Femur (tissue), 1 donor: ENCODE data around the gene SIRT4.

Source experiments
- DNase-seq: peaks from one replicate; pipeline ENCODE4 v3.0.0-alpha.2; 2017

Gene SIRT4

DNA sequence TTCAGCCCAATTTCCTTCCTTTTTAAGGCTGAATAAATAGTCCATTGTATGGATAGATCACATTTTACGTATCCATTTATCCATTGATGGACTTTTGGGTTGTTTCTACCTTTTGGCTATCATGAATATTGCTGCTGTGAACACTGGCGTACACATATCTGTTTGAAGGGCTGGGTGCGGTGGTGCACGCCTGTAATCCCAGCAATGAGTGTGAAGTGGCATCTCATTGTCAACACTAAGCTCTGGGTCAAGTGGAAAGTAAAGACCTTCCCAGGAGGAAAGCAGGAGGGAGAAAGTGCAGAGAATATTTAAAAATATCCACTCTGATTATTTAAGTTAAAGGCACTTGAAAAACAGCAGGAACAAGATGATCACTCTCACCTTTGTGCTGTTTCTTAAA, 37.1 kb downstream of the SIRT4 start:
- no peak for DNase-seq

DNA sequence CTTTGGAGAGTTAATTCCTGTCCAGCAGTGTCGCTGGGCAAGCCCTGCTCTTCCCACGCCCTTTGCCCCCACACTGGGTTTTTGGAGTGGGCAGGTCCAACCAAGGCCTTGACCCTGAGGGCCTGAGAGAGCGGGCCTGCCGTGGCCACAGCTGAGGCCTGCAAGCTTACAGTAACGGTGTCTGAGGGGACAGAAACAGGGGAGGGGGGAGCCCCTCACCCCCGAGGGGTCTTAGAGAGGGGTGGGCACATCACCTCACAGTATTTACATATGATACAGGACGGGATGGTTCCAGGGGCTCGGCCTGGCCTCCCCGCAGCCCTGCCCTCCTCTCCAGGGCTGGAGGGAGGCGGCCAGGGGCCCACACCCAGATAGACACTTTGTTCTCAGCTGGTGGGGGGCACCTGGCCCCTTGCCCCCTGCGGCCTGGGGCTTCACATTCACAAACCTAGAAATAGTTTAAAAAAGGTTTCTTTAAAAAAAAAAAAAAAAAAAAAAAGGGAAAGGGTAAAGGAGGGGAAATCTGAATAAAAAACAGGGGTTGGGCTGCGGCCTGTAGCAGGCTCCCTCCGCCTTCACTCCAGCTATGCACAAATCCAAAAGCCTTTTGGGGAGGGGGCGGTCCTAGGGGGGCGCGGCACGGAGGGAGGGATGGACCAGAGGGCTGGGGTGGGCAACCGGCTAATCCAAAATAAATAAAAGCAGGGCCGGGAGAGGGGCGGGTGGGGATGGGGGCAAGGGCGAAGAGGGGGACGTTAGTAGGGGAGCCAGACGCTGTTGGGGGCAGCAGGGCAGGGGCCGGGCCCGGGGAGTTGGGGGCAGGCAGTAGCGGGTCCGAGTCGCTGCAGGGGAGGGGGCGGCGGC, 40.3 kb downstream of the SIRT4 start:
- no peak for DNase-seq

- no peak for DNase-seq
Observed at GRCh38 chr12:120343039-120343537, 41.0 kb downstream of the SIRT4 start.

GRCh38 chr12:120343692-120344091, 41.6 kb downstream of the SIRT4 start:
- no peak for DNase-seq

GRCh38 chr12:120346031-120346430, 43.9 kb downstream of the SIRT4 start:
- no peak for DNase-seq

DNA sequence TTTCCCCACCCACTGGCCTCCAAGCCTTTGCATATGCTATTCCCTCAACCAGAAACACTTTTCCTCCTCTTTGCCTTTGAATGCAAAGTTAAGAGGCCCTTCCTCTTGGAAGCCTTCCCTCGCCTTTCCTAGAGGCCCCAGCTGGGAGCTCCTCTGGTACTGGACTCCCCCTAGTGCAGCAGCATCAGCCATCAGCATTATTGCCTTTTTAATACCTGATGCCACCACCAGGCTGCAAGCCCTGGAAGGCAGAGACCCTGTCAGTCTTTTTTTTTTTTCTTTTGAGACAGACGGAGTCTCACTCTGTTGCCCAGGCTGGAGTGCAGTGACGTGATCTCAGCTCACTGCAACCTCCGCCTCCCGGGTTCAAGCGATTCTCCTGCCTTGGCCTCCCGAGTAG, 44.6 kb downstream of the SIRT4 start:
- no peak for DNase-seq

DNA sequence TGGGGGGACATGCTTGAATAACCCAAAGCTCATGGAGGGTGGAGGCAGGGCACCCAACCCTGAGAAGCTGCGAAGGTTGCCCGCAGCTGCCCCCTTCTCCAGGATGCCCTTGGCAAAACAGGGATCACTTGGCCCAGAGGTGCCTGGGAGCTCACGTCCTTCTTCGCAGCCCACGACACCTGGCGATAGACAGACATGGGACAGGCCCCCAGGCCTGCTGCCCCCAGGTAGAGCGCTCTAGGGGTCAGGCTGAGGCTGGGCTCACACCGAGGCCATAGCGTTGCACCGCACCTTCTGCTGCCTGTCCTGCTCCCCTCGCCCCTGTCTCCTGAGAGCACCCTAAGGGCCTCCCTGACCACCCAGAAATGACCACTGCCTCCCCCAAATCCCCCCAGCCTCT, 45.6 kb downstream of the SIRT4 start:
- no peak for DNase-seq

DNA sequence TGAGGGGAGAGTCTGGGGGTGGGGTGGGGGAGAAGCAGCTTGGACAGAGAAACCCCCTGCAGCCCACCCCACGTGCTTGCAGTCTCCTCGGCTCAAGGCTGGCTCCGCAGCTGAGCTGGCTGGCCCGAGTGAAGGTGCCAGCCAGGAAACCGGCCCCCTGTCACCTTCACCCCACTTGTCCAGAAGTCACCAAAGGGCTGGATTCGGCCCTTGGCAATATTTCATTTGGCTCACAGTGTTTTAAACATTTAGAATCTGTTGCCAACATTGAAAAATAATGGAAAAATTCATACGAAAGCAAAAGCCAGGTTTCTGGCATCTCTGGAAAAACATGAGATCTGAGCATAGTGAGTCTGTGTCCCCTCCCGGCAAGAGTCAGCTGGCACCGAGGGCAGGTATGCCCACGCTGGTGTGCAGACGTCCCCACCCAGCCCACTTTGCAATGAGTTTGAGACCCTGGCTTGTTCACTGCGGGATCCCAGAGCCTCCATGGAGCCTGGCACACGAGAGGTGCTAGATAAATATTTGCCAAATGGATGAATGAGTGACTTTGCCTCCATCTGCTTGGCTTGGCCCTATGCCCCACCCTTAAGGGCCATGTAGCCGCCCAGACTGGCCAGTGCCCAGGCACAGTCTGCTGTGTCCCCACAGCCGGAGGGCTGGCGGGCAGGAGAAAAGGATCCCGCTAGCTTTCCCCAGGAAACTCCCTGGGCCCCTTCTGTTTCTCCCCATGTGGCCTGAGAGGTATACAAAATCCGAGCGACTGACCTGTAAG, 48.6 kb downstream of the SIRT4 start:
- DNase-seq: peak; percentile 56

GRCh38 chr12:120352117-120352516, 50.0 kb downstream of the SIRT4 start:
- DNase-seq: no peak

- DNase-seq: no peak
Observed at GRCh38 chr12:120353136-120353535, 51.0 kb downstream of the SIRT4 start.

- DNase-seq: no peak
Observed at GRCh38 chr12:120353556-120354317, 51.6 kb downstream of the SIRT4 start.

GRCh38 chr12:120356567-120357030, 54.5 kb downstream of the SIRT4 start:
- DNase-seq: peak; percentile 87

GRCh38 chr12:120357104-120357503, 55.0 kb downstream of the SIRT4 start:
- DNase-seq: no peak

DNA sequence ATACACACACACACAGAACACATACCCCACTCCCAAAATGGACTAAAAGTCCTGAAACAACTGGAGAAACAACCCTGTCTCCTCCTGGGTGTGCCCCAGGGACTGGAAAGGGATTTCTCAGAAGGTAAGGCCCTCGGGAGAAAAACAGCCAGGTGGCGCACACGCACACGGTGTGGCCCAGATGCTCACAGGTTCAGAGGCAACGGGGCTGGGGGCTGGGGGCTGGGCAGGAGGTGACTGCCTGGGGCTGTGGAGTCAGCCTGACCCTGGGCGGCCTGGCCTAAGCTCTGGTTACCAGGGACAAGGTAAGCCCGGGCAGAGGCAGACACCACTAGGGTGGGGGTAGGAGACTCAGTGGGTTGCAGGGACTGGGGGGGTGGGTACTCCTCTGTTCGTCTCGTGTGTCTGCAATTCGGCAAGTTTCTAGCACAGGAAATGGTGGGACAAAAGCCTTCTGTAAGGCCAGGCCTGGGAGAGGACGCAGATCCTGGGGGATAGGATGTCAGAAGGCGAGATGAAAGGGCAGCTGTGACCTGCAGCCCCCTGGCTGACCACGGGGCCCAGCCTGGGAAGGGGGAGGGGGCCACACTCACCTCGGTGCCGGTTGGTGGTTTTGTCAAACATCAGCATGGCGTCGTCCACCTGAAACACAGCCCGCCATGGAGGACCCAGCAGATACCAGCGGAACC, 56.4 kb downstream of the SIRT4 start:
- DNase-seq: no peak

GRCh38 chr12:120359128-120359527, 57.0 kb downstream of the SIRT4 start:
- no peak for DNase-seq

- DNase-seq: peak; percentile 86
Observed at GRCh38 chr12:120361506-120362208, 59.5 kb downstream of the SIRT4 start.
